Renal pelvis (tissue), 4 donors: Measurements from ENCODE around the gene ATAD3B. TPM values are rescaled to one million over a fixed set of nuclear protein-coding genes. Genes with fewer than 3 reads are reported as not detected.
A peak's percentile ranks its signal among the peaks of the same experiment; 100 is the strongest.
"Not testable (repeated sequence)": the region's sequence is repeated elsewhere in the genome, so short reads cannot be mapped to it uniquely, and the experiment has no call there.

Experiments
- DNase-seq: peaks from one replicate; pipeline ENCODE4 v3.0.0-alpha.2; 2013
- polyA plus RNA-seq, 3 donors: library from polyadenylated mRNA; unstranded; fragments of 120-200 nt; gene quantifications; one replicate each; pipeline ENCODE4 v1.2.1, GENCODE V29; 2013; ENCODE audit not compliant: insufficient read length in 3 of 3

The ATAD3B gene
- polyA plus RNA-seq, 3 donors = 14.7 to 22.7 (median 19.2) TPM

DNA sequence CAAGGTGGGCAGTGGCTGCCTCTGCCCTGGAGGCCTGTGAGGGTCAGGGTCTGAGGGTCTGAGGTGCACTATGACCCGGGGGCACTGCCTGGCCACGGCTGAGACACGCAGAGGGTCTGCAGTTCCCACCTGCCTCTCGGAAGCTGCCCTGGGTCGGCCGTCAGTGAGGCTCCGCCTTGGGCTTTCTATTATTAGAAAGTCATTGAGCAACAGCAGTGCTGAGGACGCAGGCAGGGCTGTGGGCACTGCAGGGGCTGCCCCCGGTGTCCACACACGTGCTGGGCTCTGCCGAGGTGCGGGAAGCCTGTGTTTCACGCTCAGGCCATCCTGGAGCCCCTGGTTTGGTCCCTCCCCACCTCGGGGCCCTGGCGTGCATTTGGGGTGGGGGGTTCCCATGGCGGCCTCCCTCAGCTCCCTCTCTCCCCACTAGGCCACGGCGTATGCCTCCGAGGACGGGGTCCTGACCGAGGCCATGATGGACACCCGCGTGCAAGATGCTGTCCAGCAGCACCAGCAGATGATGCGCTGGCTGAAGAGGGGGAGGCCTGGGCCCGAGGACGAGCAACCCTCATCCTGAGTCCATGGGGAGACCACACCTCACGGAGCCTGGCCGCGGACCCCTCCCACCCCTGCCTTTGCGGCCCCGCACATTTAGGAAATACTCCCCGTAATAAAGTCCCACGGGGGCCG lies 37.4 kb downstream of the ATAD3B start:
- not testable (repeated sequence) for DNase-seq

GRCh38 chr1:1509465-1509850 lies 37.9 kb downstream of the ATAD3B start:
- DNase-seq = not testable (repeated sequence)

DNA sequence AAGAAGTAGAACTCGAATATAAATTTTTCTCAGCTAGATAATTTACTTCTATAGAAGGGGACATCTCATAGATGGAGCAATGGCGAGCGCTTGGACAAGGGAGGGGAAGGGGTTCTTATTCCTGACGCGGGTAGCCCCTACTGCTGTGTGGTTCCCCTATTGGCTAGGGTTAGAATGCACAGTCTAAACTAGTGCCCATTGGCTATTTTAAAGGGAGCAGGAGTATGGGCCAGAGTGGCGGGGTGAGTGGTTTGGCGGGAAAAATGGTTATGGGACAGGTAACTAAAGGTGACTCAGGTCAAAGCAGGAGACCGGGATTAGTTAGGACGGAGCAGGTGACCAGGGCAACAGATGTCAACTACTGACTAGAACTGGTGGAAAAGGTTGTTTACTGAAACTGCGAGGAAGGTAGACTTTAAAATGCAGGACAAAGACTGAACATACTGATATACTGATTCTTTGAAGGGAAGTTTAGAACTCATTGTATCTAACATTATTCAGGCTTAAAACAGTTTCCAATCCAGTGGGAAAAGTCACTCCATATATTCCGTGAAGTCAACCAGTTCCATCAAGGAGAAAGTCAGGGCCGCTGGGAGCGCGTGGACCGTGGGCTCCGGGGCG lies 39.5 kb downstream of the ATAD3B start:
- DNase-seq = peak; percentile 27

DNA sequence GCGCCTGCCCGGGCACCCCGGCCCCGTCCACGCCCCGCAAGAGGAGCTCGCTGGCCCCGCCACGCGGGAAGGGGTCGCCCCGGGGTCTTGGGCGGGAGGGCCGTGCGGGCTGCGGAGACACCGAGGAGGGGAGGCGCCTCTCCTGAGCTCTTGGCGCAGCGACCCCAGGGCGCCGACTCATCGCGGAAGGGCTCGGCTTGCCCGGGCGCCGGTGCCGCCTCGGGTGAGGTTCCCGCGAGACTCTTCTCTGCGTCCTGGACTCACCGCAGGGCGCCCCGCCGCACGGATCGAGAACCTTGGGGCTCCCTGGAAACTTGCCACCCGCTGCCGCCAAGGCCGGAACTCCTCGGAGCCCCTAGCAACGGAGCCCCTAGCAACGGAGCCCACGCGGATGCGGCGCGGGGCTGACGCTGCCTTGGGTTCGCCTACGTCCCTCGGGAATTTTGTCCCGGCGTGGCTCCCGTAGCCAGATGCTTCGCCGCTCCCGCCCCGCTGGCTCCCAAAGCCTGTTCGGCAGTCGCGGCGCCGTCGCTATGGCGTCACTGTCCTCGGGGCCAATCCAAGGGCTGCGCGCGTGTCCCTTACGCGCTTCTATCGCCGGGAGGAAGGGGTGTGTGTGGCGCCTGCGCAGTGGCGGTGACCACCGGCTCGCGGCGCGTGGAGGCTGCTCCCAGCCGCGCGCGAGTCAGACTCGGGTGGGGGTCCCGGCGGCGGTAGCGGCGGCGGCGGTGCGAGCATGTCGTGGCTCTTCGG lies 40.1 kb downstream of the ATAD3B start, which contains the start of gene ATAD3A:
Gene ATAD3A (plus strand): TSS at position 630 of the 753 bp plus-strand sequence. CDS start 107 bp downstream, at position 737.
- DNase-seq = peak; percentile 98

- DNase-seq = not testable (repeated sequence)
These were observed 40.9 kb downstream of the ATAD3B start for GRCh38 chr1:1512425-1512824.

- not testable (repeated sequence) for DNase-seq
These were observed 42.1 kb downstream of the ATAD3B start for GRCh38 chr1:1513675-1514074.

DNA sequence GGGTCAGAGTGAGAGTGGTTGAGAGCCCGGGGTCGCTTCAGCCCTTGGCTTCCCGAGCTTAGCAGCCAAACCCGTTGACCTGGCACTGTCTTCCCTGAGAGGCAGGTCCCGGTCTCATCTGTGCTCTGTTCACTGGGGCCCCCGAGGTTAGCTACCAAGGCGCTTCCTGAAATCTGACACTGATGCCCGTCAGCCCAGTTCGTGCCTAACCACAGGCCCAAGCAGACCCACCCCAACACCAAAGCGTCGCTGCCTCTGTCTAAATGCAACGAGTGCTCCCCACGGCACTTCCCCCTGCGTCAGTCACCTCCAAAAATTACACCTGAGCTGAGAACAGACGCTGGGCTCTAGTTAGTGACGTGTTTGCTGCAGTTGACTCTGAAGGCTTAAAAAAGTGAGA lies 42.8 kb downstream of the ATAD3B start:
- not testable (repeated sequence) for DNase-seq

GRCh38 chr1:1516923-1517322 lies 45.4 kb downstream of the ATAD3B start:
- not testable (repeated sequence) for DNase-seq

GRCh38 chr1:1517973-1518620 lies 46.5 kb downstream of the ATAD3B start:
- no peak for DNase-seq

GRCh38 chr1:1518621-1519007 lies 47.0 kb downstream of the ATAD3B start:
- DNase-seq = not testable (repeated sequence)

DNA sequence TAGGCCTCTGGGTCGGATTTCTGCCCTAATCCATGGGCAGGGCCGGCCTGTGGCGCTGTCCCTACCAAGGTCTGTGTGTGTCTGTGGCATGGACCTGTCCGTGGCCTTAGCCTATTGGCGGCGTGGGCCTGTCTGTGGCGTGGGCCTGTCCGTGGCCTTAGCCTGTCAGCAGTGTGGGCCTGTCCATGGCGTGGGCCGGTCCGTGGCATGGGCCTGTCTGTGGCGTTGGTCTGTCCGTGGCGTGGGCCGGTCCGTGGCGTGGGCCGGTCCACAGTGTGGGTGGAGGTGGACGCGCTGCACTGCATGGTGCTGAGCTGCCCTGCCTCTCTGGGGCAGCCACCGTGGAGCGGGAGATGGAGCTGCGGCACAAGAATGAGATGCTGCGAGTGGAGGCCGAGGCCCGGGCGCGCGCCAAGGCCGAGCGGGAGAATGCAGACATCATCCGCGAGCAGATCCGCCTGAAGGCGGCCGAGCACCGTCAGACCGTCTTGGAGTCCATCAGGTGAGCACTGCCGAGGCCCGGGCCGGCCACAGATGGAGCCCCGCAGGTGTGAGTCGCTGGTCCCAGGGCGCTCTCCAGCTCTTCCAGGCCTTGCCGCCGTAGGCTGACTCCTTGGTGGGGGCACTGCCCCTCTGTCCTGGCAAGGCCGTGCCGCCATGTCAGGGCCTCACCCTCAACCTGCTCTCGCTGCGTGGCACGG lies 48.4 kb downstream of the ATAD3B start:
- not testable (repeated sequence) for DNase-seq

- no peak for DNase-seq
These were observed 49.8 kb downstream of the ATAD3B start for GRCh38 chr1:1521331-1521730.

GRCh38 chr1:1522536-1522935 lies 51.0 kb downstream of the ATAD3B start:
- not testable (repeated sequence) for DNase-seq

GRCh38 chr1:1523226-1523625 lies 51.7 kb downstream of the ATAD3B start:
- not testable (repeated sequence) for DNase-seq

GRCh38 chr1:1523651-1524050 lies 52.1 kb downstream of the ATAD3B start:
- not testable (repeated sequence) for DNase-seq

- DNase-seq = not testable (repeated sequence)
These were observed 53.3 kb downstream of the ATAD3B start for GRCh38 chr1:1524750-1525383.

DNA sequence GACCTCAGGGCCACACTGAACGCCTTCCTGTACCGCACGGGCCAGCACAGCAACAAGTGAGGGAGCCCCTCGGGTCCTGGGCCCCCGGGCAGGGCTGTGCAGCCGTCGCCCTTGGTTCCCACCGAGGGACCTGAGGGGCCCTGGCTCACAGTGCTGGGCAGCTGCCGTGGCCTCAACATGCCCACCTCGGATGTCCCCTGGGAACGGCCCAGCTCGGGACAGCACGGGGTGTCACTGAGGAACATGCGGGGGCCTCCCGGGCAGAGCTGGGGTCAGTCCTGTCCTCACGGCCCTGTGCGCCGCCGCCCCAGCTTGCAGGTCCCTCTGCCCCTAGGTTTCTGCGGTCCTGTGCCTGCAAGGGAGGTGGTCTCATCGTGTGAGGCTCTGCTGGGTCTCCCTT lies 54.9 kb downstream of the ATAD3B start:
- DNase-seq = not testable (repeated sequence)

- no peak for DNase-seq
These were observed 55.7 kb downstream of the ATAD3B start for GRCh38 chr1:1527092-1527816.

- DNase-seq = no peak
These were observed 57.0 kb downstream of the ATAD3B start for GRCh38 chr1:1528301-1529267.
